Measurements from ENCODE around the gene ZC3H6.
"Not testable (repeated sequence)": the region's sequence is repeated elsewhere in the genome, so short reads cannot be mapped to it uniquely, and the experiment has no call there.

ZC3H6 gene

DNA sequence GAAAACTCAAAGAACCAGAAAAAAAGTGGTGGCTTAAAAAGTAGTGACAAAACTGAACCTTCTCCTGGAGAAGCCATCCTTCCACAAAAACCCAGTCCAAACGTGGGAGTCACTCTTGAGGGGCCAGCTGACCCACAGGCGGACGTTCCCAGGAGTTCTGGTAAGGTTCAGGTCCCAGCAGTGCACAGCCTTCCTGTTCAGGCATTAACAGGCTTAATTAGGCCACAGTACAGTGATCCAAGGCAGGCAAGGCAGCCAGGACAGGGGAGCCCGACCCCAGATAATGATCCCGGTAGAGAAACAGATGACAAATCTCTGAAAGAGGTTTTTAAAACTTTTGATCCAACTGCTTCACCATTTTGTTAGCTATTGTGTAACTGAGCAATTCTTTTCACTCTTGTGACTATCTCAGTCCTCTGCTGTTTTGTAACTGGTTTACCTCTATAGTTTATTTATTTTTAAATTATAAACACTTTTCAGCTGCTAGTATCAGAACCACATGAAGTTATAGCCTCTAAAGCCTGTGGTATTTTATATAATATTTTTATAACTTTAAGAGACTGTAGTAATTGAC is 56.8 kb downstream of the ZC3H6 start:
- DNase-seq (ENCODE audit: low read depth in 2 of 3, low spot score in 2 of 3), result no peak

DNA sequence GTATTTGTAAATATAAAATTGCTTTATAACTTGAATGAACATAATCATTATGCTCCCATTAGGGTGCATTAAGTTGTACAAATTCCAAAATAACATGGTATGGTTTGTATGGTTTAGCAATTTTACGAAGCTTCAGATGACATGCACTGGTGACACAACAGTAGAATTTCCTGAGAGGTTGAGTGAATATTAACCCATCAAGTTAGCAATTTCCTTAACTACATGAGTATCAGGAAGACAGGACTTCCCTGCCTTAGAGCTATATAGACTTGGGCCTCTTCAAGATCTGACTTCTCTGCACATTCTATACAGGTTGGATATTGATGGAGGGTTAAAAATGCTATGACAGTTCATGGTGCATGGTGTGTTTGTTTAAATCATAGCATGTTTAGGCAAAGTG is 60.2 kb downstream of the ZC3H6 start:
- no peak for DNase-seq (ENCODE audit: low read depth in 2 of 3, low spot score in 2 of 3)

DNA sequence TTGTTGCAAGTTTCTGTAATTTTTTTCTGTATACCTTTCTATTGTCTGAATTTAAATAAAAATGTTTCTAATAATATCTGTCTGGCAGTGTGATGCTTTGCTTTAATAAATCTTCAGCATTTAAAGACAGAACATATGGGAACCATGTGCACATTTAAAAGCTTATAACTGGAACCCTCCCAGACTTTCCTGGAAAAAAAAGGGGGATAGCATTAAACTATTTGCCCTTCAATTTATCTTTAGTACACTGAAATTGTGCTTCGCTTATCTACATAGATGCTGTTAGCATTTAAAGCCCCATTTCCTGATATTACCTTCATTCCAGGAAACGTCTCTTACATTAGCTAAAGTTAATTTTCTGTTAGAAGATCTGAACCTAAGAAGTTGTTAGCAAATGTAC is 64.6 kb downstream of the ZC3H6 start:
- DNase-seq (ENCODE audit: low read depth in 2 of 3, low spot score in 2 of 3), result no peak

DNA sequence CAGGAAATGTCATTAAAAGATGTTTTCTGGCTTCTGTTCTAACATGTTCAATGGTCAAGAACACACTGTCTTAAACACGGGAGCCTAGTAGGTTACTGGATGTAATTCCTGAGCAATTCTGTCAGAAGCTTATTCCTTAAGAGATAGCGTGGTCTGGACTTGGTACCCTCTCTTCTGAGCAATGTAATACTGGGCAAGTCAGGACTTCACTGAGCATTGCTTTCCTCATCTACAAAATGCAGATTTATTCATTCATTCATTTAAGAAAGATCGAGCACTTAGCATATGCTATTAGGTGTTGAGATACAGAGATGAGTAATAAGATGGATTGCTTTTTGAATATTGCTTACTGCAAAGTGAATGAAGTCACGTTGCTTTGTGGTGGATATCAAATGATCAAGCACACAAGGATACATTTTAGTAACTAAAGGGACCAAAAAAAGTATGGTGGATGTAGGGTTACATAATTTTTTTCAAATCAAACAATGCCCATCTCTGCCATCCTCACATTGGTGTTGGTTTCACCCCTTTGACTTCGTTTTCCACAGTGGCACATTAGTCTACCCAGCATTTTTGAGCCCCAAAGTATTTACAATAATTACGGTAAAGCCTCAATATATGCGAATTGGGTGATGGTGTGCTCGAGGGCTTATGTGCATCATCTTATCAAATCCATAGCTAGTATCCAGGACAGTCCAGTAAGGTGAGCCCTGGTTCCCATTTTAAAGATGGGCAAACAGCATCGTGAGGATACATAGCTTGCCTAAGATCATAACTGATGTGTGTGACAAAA is 65.3 kb downstream of the ZC3H6 start:
- no peak for DNase-seq (ENCODE audit: low read depth in 2 of 3, low spot score in 2 of 3)

DNA sequence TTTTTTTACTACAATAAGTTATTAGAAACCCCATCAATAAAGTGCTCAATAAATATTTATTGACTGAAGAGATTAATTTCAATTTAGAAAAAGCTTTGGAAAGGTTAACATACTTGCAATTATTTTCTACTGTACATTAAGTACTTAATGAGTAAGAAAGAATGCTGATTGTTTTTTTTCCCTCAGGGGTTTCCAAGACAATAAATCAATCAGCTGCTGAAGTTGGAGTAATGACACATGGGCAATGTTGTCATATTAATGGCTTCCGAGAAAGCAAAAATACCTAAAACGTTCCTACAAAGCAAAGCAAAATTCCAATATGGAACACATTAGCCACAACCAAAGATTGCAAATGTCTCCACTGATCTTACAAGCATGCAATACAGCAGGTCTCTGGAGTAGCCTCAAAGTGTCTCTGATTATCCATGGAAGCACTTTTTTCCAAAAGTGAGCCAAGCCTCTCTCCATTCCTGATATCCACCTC is 66.7 kb downstream of the ZC3H6 start:
- DNase-seq (ENCODE audit: low read depth in 2 of 3, low spot score in 2 of 3), result no peak

DNA sequence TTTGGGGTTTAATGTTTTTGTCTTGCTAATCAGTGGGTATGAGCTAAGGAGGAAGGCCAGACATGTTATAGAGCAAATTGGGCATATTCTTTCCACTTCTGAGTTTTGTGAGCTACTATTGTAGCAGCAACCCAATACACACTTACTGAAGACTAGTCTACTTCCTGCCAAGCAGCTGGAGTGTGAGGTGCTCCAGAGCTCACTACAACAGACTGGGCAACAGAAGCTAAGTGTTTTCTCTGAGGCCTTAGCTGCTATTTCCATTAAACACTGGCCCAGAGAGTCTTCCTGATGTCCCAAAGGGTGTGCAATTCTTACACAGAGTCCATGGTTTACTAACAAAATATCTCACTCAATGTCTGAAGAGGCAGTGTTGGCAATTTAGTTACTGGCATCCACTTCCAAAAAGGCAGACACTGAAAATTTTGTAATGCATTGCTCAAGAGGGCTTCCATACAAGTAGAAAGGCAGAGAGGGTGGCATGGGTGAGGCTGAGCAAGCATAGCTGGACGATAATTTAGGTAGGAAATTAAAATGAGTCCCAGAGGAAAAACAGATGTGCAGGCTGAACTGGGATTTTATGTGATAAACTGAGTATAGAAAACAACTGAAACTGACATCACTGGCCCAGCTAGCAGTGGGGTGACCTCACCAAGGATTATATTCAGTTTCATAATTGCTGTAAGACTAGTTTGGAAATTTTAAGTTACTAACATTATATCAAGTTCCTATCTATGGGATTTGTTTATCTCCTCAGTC is 68.6 kb downstream of the ZC3H6 start:
- no peak for DNase-seq (ENCODE audit: low read depth in 2 of 3, low spot score in 2 of 3)

DNA sequence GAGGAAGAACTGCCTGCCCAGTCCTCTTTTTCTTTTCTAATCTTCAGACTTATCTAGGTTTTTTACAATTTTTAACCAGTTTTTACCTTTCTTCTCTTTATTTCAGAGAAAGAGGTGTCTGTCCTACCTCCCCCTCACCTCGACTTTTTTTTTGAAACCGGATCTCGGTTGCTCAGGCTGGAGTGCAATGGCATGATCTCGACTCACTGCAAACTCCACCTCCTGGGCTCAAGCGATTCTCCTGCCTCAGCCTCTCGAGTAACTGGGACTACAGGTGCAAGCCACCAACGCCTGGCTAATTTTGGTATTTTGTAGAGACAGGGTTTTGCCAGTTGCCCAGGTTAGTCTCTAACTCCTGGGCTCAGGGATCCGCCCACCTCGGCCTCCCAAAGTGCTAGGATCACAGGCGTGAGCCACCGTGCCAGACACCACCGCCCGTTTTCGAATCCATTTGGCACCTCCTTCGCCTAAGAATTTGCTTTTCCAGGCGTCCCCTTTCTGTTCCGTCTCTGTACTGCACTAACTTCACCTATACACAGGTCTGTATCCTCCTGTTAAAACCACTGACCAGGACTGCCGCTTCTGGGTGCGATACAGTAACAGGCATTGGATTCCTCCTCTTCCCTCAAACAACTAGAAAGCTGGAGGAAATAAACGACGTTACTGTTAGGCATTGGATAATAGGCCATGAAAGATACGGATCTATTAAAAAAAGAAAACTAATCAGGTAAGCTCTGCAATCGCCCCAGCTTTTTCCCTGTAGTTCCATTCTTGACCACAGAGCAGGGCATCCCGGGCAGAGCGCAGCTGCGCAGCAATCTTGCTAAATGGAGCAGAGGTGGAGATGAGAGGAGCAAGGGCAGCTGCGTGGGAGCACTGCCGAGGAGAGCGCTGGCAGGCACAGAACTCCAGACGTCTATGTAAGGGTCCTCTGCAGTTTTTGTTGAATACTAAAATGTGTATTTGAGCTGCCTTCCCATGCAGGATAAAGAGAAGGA is 69.9 kb downstream of the ZC3H6 start:
- DNase-seq (ENCODE audit: low read depth in 2 of 3, low spot score in 2 of 3), result no peak

DNA sequence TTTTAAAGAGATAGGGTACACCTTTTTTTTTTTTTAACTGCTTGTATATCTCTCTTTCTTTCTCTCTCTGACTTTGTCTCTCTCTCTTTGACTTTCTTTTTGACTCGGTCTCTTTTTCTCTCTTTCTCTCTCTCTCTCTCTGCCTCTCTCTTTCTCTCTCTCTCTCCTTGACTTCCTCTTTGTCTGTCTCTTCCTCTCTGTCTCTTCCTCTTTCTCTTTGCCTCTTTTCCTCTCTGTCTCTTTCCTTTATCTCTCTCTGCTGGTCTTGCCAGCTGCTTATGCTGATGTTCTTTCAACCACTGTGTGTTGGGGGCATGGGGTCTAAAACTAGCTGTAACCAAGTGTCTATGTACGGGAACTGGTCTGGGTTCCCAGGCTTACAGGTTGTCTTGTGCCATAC is 76.9 kb downstream of the ZC3H6 start:
- DNase-seq (ENCODE audit: low read depth in 2 of 3, low spot score in 2 of 3), result not testable (repeated sequence)

DNA sequence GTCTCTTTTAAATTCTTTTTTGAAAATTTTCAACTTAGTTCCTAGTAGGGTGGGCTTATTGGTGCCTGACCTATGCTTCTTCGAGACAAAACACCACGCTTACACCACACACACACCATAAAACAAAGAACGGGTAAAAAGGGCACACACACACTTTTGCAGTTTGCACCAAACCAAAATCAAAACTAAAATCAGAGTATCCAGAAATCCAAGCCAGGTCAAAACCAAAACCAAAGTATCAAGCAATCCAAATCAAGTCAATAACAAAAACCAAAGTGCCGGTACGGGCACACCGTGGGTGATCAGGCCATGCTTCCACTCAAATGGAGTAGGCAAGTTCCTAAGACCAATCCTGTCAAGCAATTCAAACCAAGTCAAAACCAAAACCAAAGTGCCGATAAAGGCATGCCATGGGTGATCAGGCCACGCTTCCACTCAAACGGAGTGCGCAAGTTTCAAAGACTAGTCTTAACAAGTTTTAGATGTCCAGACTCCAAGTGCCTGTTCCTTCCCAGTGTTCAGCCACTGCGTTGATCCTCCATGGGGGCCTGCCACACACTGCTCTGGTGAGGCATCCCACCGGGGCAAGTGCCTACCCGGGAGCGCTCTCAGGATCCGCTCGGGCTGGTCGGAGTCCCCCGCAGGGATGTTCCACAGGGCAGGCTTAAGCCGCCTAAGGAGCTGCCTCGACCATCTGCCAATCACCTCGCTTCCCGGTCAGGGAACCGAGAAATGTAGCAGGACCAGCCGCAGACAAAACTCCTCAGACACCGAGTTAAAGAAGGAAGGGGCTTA is 77.6 kb downstream of the ZC3H6 start:
- DNase-seq (ENCODE audit: low read depth in 2 of 3, low spot score in 2 of 3), result not testable (repeated sequence)

DNA sequence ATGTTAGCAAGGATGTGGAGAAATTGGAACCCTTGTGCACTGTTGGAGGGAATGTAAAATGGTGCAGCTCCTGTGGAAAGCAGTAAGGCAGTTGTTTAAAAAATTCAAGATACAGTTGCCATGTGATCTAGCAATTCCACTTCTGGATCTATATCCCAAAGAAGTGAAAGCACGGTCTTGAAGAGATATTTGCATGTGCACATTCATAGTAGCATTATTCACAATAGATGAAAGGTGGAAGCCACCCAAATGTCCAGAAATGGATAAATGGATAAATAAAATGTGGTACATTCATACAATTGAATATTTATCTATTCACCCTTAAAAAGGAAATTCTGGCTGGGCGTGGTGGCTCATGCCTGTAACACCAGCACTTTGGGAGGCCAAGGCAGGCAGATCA is 78.9 kb downstream of the ZC3H6 start:
- DNase-seq (ENCODE audit: low read depth in 2 of 3, low spot score in 2 of 3), result not testable (repeated sequence)

DNA sequence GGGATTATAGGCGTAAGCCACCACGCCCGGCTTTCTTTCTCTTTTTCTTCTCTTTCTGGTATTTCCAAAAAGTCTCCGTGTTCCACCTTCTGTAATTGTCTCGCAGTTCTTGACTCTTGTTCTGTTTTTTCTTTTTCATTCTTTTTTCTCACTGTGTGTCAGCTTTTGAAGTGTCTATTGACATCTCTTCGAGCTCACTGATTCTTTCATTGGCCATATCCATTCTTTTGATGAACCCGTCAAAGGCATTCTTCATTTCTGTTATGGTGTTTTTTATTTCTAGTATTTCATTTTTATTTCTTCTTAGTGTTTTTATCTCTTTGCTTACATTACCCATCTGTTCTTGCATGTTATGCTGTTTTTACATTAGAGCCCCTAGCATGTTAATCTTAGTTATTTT is 84.7 kb downstream of the ZC3H6 start:
- not testable (repeated sequence) for DNase-seq (ENCODE audit: low read depth in 2 of 3, low spot score in 2 of 3)

All from activated CD8-positive, alpha-beta memory T cell treated with anti-CD3 and anti-CD28 coated beads for 48 hours (primary cell).